Measurements from ENCODE around the gene NXPE3. TPM values are rescaled to one million over a fixed set of nuclear protein-coding genes. Genes with fewer than 3 reads are reported as not detected.

The NXPE3 gene
- total RNA-seq, 6 experiments from 2014 or later: 0.75 to 2.9 (median 1.7) TPM

- TF ChIP-seq POLR2A (IDR thresholded peaks at IDR 0.05) (no peak), CTCF (IDR thresholded peaks at IDR 0.05) (no peak)
- no peak overlapping the region for H3K4me3 ChIP-seq
- ATAC-seq (no peak), DNase-seq (no peak)
- H3K27ac ChIP-seq: no peak overlapping the region
- H3K4me1 ChIP-seq: peaks cover 0 to 16% (median 0%) of the 10 kb centered on the region in 4 donors
- no peaks in the 10 kb centered on the region for H3K27me3 ChIP-seq
- H3K9me3 ChIP-seq: no peaks in the 10 kb centered on the region
- intact Hi-C loops (cut with DNase I): loop anchor here (5.0 kb wide), 1 partner anchor 415 kb away; no protein-coding TSS in a partner anchor
- 88% methylated on average over 2 of the region's 2 CpGs for WGBS (ENCODE audit: insufficient coverage, low coverage, low lambda C conversion rate, missing lambda C conversion rate)
- H3K36me3 ChIP-seq: no peaks in the 10 kb centered on the region
Measured at GRCh38 chr3:101811875-101812274, 32.9 kb downstream of the NXPE3 start.

- no peaks in the 10 kb centered on the region for H3K27me3 ChIP-seq
- intact Hi-C loops (cut with DNase I): loop anchor here (5.0 kb wide), 1 partner anchor 414 kb away; no protein-coding TSS in a partner anchor
- ATAC-seq: no peak
- H3K4me1 ChIP-seq: peaks cover 0 to 16% (median 0%) of the 10 kb centered on the region in 4 donors
- no peak overlapping the region for H3K27ac ChIP-seq
- H3K36me3 ChIP-seq: no peaks in the 10 kb centered on the region
- TF ChIP-seq POLR2A (IDR thresholded peaks at IDR 0.05) (no peak), CTCF (IDR thresholded peaks at IDR 0.05) (no peak)
- DNase-seq: no peak
- H3K9me3 ChIP-seq: no peaks in the 10 kb centered on the region
- no peak overlapping the region for H3K4me3 ChIP-seq
Measured at GRCh38 chr3:101812895-101813294, 33.9 kb downstream of the NXPE3 start.

GRCh38 chr3:101813817-101814440 is 34.9 kb downstream of the NXPE3 start:
- no peak overlapping the region for H3K4me3 ChIP-seq
- intact Hi-C loops (cut with DNase I): loop anchor here (5.0 kb wide), 1 partner anchor 413 kb away; no protein-coding TSS in a partner anchor
- WGBS (ENCODE audit: insufficient coverage, low coverage, low lambda C conversion rate, missing lambda C conversion rate): 18% methylated on average over 7 of the region's 7 CpGs

GRCh38 chr3:101814835-101815234 is 35.8 kb downstream of the NXPE3 start:
- TF ChIP-seq CTCF (IDR thresholded peaks at IDR 0.05): no peak
- no peak for TF ChIP-seq POLR2A (IDR thresholded peaks at IDR 0.05)

More at GRCh38 chr3:101813817-101814440, 34.9 kb downstream of the NXPE3 start:
- ATAC-seq (peak; percentile 52 to 81 (median 61)), DNase-seq (no peak)
- no peaks in the 10 kb centered on the region for H3K27me3 ChIP-seq
- TF ChIP-seq POLR2A (IDR thresholded peaks at IDR 0.05) (no peak), CTCF (IDR thresholded peaks at IDR 0.05) (peak; percentile 57 to 70 (median 63))
- H3K36me3 ChIP-seq: no peaks in the 10 kb centered on the region
- peaks cover 0 to 16% (median 0%) of the 10 kb centered on the region in 4 donors for H3K4me1 ChIP-seq
- H3K27ac ChIP-seq: no peak overlapping the region
- H3K9me3 ChIP-seq: no peaks in the 10 kb centered on the region

More at GRCh38 chr3:101814835-101815234, 35.8 kb downstream of the NXPE3 start:
- WGBS (ENCODE audit: insufficient coverage, low coverage, low lambda C conversion rate, missing lambda C conversion rate): 26% methylated on average over 3 of the region's 3 CpGs
- H3K9me3 ChIP-seq: no peaks in the 10 kb centered on the region
- ATAC-seq (peak; percentile 43 to 61 (median 56)), DNase-seq (no peak)
- no peak overlapping the region for H3K4me3 ChIP-seq
- intact Hi-C loops (cut with DNase I): loop anchor here (5.0 kb wide), 1 partner anchor 412 kb away; no protein-coding TSS in a partner anchor
- H3K4me1 ChIP-seq: peaks cover 0 to 11% (median 0%) of the 10 kb centered on the region in 4 donors
- no peak overlapping the region for H3K27ac ChIP-seq
- H3K27me3 ChIP-seq: no peaks in the 10 kb centered on the region
- H3K36me3 ChIP-seq: no peaks in the 10 kb centered on the region
